Upper lobe of left lung (tissue), 6 donors: ENCODE data around the gene NR3C2. TPM values are rescaled to one million over a fixed set of nuclear protein-coding genes. Genes with fewer than 3 reads are reported as not detected.

Source experiments
- ATAC-seq, 2 donors: fragments of 200-7000 bp; cut with Tn5 transposase; one replicate each; pipeline ENCODE4 v1.9.1; 2022; ENCODE audit warnings: mild to moderate bottlenecking in 2 of 2, moderate library complexity in 2 of 2; ENCODE audit not compliant: low FRiP score in 2 of 2
- DNase-seq, 2 donors: peaks; one replicate each; pipeline ENCODE4 v3.0.0-alpha.2; 2019 to 2020
- H3K27ac ChIP-seq, 4 donors: fragments of 200-600 bp; sonication (generic); one replicate each; pipeline ENCODE4 v1.5.1; 2016 to 2019
- H3K27me3 ChIP-seq, 4 donors: fragments of 200-600 bp; sonication (generic); one replicate each; pipeline ENCODE4 v1.5.1; 2017 to 2019
- H3K36me3 ChIP-seq, 4 donors: fragments of 200-600 bp; sonication (generic); one replicate each; pipeline ENCODE4 v1.5.1; 2016 to 2019
- H3K4me1 ChIP-seq, 4 donors: fragments of 200-600 bp; sonication (generic); one replicate each; pipeline ENCODE4 v1.5.1; 2018 to 2019
- H3K4me3 ChIP-seq, 4 donors: fragments of 200-600 bp; sonication (generic); one replicate each; pipeline ENCODE4 v1.5.1; 2017 to 2019; ENCODE audit warnings: mild to moderate bottlenecking in 2 of 4, moderate library complexity in 1 of 4
- H3K9me3 ChIP-seq, 4 donors: fragments of 200-600 bp; sonication (generic); one replicate each; pipeline ENCODE4 v1.5.1; 2018 to 2019
- EP300 ChIP-seq, 4 donors: sonication (generic); formaldehyde crosslinking; IDR thresholded peaks; one replicate each; pipeline ENCODE4 v1.5.1; 2017; ENCODE audit warnings: antibody characterized with exemption in 4 of 4, control low read depth in 2 of 4
- POLR2A ChIP-seq, 4 donors: fragments of 450-650 bp; IDR thresholded peaks; one replicate each; pipeline ENCODE4 v1.5.1; 2016 to 2017; ENCODE audit warnings: antibody characterized with exemption in 4 of 4, mild to moderate bottlenecking in 2 of 4
- POLR2AphosphoS5 ChIP-seq, 2 donors: sonication (generic); formaldehyde crosslinking; IDR thresholded peaks; one replicate each; pipeline ENCODE4 v1.5.1; 2017; ENCODE audit warnings: antibody characterized with exemption in 2 of 2
- WGBS, 2 donors: methylation state at CpG; one replicate each; pipeline ENCODE4 v1.1.5; 2017 to 2018; 5-methylcytosine and 5-hydroxymethylcytosine counted together
- total RNA-seq, 6 donors: library from RNA; depleted of rRNA in 4 of 6; stranded (reverse); fragments of >200 nt in 4 of 6; gene quantifications; one replicate each; pipeline versions ENCODE4 v1.1.0 to v1.2.1, GENCODE V29; 2016 to 2021
- TF ChIP-seq, protein P1 (sequence below), 6 experiments: fragments of 450-650 bp in 4 of 6; fragments of 200-600 bp in 2 of 6; sonication (generic) in 2 of 6; IDR thresholded peaks; one replicate each; pipeline ENCODE4 v1.5.1; 2016 to 2019; ENCODE audit warnings: antibody characterized with exemption in 6 of 6
- donor health status: DM: no; HTN: no; CAD: no; lungs with moderate emphysema.
- donor health status: DM: no; HTN: yes; CAD: no; lungs with severe emphysema.

Gene NR3C2
- total RNA-seq, 6 donors from 2014 or later, result 10.3 to 39.8 (median 23.7) TPM

DNA sequence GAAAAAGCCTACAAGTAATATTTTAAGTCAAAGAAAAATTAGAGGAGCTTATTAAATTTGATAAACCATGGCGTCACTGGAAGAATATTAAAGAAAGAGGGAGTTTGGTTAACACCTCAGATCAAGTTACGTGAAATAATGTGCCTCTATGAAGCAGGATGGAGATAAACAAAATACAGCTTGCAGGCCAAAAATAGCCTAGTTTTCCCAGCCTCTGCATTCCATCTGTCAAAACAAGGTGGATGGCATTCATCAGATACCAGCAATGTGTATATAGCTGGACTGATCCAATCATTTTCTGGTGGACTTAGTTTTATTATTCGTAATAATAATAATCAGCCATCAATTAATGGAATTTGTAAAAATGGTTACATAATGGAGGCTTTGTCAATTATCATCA is 230.7 kb downstream of the NR3C2 start:
- Histone ChIP-seq H3K27ac (no peak overlapping the region), H3K4me3 (no peak overlapping the region), H3K9me3 (no peaks in the 10 kb centered on the region), H3K36me3 (no peaks in the 10 kb centered on the region), H3K27me3 (no peaks in the 10 kb centered on the region), H3K4me1 (peaks cover 5 to 17% (median 15%) of the 10 kb centered on the region in 4 donors)
- 58 to 59% methylated on average over 3 of the region's 3 CpGs for WGBS, 2 donors
- no peak for TF ChIP-seq EP300 (IDR thresholded peaks at IDR 0.05)
- TF ChIP-seq, protein P1, sequence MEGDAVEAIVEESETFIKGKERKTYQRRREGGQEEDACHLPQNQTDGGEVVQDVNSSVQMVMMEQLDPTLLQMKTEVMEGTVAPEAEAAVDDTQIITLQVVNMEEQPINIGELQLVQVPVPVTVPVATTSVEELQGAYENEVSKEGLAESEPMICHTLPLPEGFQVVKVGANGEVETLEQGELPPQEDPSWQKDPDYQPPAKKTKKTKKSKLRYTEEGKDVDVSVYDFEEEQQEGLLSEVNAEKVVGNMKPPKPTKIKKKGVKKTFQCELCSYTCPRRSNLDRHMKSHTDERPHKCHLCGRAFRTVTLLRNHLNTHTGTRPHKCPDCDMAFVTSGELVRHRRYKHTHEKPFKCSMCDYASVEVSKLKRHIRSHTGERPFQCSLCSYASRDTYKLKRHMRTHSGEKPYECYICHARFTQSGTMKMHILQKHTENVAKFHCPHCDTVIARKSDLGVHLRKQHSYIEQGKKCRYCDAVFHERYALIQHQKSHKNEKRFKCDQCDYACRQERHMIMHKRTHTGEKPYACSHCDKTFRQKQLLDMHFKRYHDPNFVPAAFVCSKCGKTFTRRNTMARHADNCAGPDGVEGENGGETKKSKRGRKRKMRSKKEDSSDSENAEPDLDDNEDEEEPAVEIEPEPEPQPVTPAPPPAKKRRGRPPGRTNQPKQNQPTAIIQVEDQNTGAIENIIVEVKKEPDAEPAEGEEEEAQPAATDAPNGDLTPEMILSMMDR (IDR thresholded peaks at IDR 0.05), result no peak
- no peak for TF ChIP-seq POLR2AphosphoS5 (IDR thresholded peaks at IDR 0.05)
- TF ChIP-seq POLR2A (IDR thresholded peaks at IDR 0.05), result no peak
- DNase-seq (no peak), ATAC-seq (no peak)

DNA sequence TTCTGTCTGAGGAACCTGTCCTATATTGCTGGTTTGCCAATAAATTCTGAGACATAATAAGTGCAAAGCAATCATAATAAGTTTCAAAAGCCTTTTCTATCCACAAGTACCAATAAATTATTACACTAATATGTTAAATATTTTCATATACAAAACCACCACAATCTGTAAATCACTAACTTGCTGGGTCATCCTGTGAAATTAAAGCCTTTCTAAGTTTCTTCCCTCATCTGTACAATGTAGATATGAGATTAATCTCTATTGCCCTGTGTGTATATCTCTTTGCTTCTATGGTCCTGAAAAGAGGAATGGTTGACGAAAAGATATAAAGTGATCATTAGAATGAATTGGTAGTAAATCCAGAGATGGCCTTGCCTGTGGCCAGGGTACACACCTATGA is 231.6 kb downstream of the NR3C2 start:
- Histone ChIP-seq H3K9me3 (no peaks in the 10 kb centered on the region), H3K4me3 (no peak overlapping the region), H3K36me3 (no peaks in the 10 kb centered on the region), H3K27me3 (no peaks in the 10 kb centered on the region), H3K4me1 (peaks cover 5 to 13% (median 9%) of the 10 kb centered on the region in 4 donors), H3K27ac (no peak overlapping the region)
- 95 to 96% methylated on average over 1 of the region's 1 CpG for WGBS, 2 donors
- ATAC-seq (no peak), DNase-seq (no peak)
- no peak for TF ChIP-seq POLR2A (IDR thresholded peaks at IDR 0.05)
- TF ChIP-seq, protein P1 (IDR thresholded peaks at IDR 0.05), result no peak
- TF ChIP-seq EP300 (IDR thresholded peaks at IDR 0.05), result no peak
- TF ChIP-seq POLR2AphosphoS5 (IDR thresholded peaks at IDR 0.05), result no peak

DNA sequence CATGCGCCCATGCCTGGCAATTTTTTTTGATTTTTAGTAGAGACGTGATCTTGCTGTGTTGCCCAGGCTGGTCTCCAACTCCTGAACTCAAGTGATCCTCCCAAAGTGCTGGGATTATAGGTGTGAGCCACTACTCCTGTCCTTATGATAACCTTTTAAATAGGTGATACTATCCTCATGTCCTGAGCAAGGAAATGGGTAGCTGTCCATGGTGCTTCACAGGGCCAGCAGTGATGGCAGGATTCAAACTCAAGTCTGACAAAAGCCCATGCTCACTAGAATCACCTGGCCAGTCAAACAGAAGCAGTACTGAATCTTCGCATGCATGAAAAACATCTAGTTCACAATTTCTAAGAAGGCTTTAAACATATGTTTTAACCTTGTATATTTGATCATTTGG is 235.1 kb downstream of the NR3C2 start:
- TF ChIP-seq POLR2AphosphoS5 (IDR thresholded peaks at IDR 0.05) (no peak), EP300 (IDR thresholded peaks at IDR 0.05) (no peak), POLR2A (IDR thresholded peaks at IDR 0.05) (no peak)
- TF ChIP-seq, protein P1 (IDR thresholded peaks at IDR 0.05), result no peak
- no peaks in the 10 kb centered on the region for H3K9me3 ChIP-seq
- no peaks in the 10 kb centered on the region for H3K36me3 ChIP-seq
- H3K27ac ChIP-seq, result no peak overlapping the region
- 91 to 95% methylated on average over 3 of the region's 3 CpGs for WGBS, 2 donors
- H3K27me3 ChIP-seq, result no peaks in the 10 kb centered on the region
- ATAC-seq (no peak), DNase-seq (no peak)
- H3K4me3 ChIP-seq, result no peak overlapping the region
- peaks cover 0 to 6% (median 1%) of the 10 kb centered on the region in 4 donors for H3K4me1 ChIP-seq

DNA sequence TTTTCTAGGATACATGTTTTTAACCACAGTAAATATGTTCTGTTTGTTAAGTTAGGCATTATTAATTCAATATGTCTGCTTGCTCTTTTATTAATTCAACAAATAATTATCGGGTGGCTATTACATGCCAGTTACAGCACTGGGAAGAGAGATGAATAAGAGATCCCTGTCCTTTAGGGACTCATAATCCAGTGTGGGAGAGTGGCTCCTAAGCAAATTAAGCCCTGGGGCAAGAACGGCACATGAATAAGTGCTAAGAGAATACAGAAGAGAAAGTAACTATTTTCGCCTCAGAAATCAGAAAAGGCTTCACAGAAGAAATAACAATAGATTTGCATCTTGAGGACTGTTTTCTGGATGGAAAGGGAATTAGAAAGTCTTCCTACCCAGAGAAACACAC is 236.7 kb downstream of the NR3C2 start:
- Histone ChIP-seq H3K27me3 (no peaks in the 10 kb centered on the region), H3K36me3 (no peaks in the 10 kb centered on the region), H3K4me3 (no peak overlapping the region), H3K27ac (no peak overlapping the region), H3K9me3 (no peaks in the 10 kb centered on the region), H3K4me1 (peaks cover 0 to 6% (median 1%) of the 10 kb centered on the region in 4 donors)
- DNase-seq (no peak), ATAC-seq (no peak)
- WGBS, 2 donors, result 92 to 96% methylated on average over 3 of the region's 3 CpGs
- no peak for TF ChIP-seq EP300 (IDR thresholded peaks at IDR 0.05)
- no peak for TF ChIP-seq POLR2AphosphoS5 (IDR thresholded peaks at IDR 0.05)
- TF ChIP-seq, protein P1 (IDR thresholded peaks at IDR 0.05), result no peak
- no peak for TF ChIP-seq POLR2A (IDR thresholded peaks at IDR 0.05)

DNA sequence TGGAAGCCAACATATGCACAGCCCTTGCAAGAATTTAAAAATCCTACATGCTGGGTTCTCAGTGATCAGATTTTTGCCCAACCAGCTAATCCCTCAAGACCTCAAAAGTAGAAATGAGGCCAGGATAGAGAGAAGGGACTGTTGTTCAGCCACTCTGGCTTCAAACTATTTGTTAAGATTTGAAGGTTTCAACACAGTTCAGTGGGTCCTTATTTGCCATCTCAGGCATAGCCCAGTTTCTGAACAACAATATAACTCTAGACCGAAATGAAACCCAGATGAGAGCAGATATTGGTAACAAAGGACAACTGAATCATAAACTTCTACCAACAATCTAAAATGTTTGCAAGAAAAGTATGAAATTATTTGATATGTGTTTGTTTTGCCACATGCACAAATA is 237.3 kb downstream of the NR3C2 start:
- WGBS, 2 donors, result 96 to 100% methylated on average over 1 of the region's 1 CpG
- DNase-seq (no peak), ATAC-seq (no peak)
- H3K9me3 ChIP-seq, result no peaks in the 10 kb centered on the region
- H3K27ac ChIP-seq, result no peak overlapping the region
- H3K36me3 ChIP-seq, result no peaks in the 10 kb centered on the region
- no peak for TF ChIP-seq EP300 (IDR thresholded peaks at IDR 0.05)
- no peak for TF ChIP-seq POLR2AphosphoS5 (IDR thresholded peaks at IDR 0.05)
- TF ChIP-seq, protein P1 (IDR thresholded peaks at IDR 0.05), result no peak
- TF ChIP-seq POLR2A (IDR thresholded peaks at IDR 0.05), result no peak
- H3K4me1 ChIP-seq, result peaks cover 0 to 6% (median 1%) of the 10 kb centered on the region in 4 donors
- H3K27me3 ChIP-seq, result no peaks in the 10 kb centered on the region
- H3K4me3 ChIP-seq, result no peak overlapping the region
